NB4 (cell line): ENCODE results near the gene DCLRE1B.

Source experiments
- CTCF ChIP-seq: IDR thresholded peaks from one replicate; pipeline ENCODE4 v1.5.1; 2012; ENCODE audit warnings: low read depth, low read length
- MYC ChIP-seq: IDR thresholded peaks from 2 replicates; pipeline ENCODE4 v1.6.1; 2011; ENCODE audit warnings: low read depth, low read length
- POLR2A ChIP-seq: IDR thresholded peaks from 2 replicates; pipeline ENCODE4 v1.6.1; 2011; ENCODE audit warnings: mild to moderate bottlenecking; ENCODE audit not compliant: insufficient read length; ENCODE audit errors: extremely low read depth

GRCh38 chr1:113949007-113949406, 43.9 kb downstream of the DCLRE1B start:
- TF ChIP-seq MYC (no peak), CTCF (no peak), POLR2A (no peak)
